GM18870 (cell line): ENCODE data around the gene MCOLN3.
A peak's percentile ranks its signal among the peaks of the same experiment; 100 is the strongest.

ENCODE experiments used
- ATAC-seq: cut with Tn5 transposase; IDR thresholded peaks from one replicate; pipeline ENCODE4 v1.9.1; 2021; ENCODE audit warnings: moderate library complexity; ENCODE audit not compliant: unreplicated experiment

Gene MCOLN3

GRCh38 chr1:85048296-85049064, at the start of gene MCOLN3:
TSS of gene MCOLN3 (minus strand) at chr1:85048500. CDS start at chr1:85045360, 3,140 bp downstream.
- peak; percentile 49 for ATAC-seq

GRCh38 chr1:85093644-85094043, 45.3 kb upstream of the MCOLN3 start:
- ATAC-seq = no peak

- ATAC-seq = no peak
Observed at GRCh38 chr1:85091671-85092280, 43.5 kb upstream of the MCOLN3 start.

- ATAC-seq = no peak
Observed at GRCh38 chr1:85090225-85090624, 41.9 kb upstream of the MCOLN3 start.

- ATAC-seq = no peak
Observed at GRCh38 chr1:85089203-85089602, 40.9 kb upstream of the MCOLN3 start.

- no peak for ATAC-seq
Observed at GRCh38 chr1:85088408-85088784, 40.1 kb upstream of the MCOLN3 start.

GRCh38 chr1:85087659-85088407, 39.5 kb upstream of the MCOLN3 start:
- ATAC-seq = no peak

- ATAC-seq = no peak
Observed at GRCh38 chr1:85085417-85085816, 37.1 kb upstream of the MCOLN3 start.

GRCh38 chr1:85078903-85079302, 30.6 kb upstream of the MCOLN3 start:
- no peak for ATAC-seq

GRCh38 chr1:85074365-85074964, 26.2 kb upstream of the MCOLN3 start:
- ATAC-seq = no peak

GRCh38 chr1:85070972-85071492, 22.7 kb upstream of the MCOLN3 start:
- no peak for ATAC-seq

GRCh38 chr1:85068846-85069245, 20.5 kb upstream of the MCOLN3 start:
- no peak for ATAC-seq

GRCh38 chr1:85065550-85065949, 17.2 kb upstream of the MCOLN3 start:
- ATAC-seq = no peak

GRCh38 chr1:85062425-85063026, 14.2 kb upstream of the MCOLN3 start:
- no peak for ATAC-seq

GRCh38 chr1:85061711-85062424, 13.6 kb upstream of the MCOLN3 start:
- peak; percentile 99 for ATAC-seq

GRCh38 chr1:85060038-85060437, 11.7 kb upstream of the MCOLN3 start:
- ATAC-seq = no peak

- no peak for ATAC-seq
Observed at GRCh38 chr1:85059563-85059962, 11.3 kb upstream of the MCOLN3 start.

GRCh38 chr1:85058786-85059185, 10.5 kb upstream of the MCOLN3 start:
- no peak for ATAC-seq

- no peak for ATAC-seq
Observed at GRCh38 chr1:85058311-85058710, 10.0 kb upstream of the MCOLN3 start.

GRCh38 chr1:85054664-85055063, 6.4 kb upstream of the MCOLN3 start:
- ATAC-seq = no peak
